Activated CD8-positive, alpha-beta memory T cell treated with anti-CD3 and anti-CD28 coated beads for 36 hours (primary cell): ENCODE data around the gene BRMS1. TPM values are rescaled to one million over a fixed set of nuclear protein-coding genes. Genes with fewer than 3 reads are reported as not detected.
"Not testable (repeated sequence)": the region's sequence is repeated elsewhere in the genome, so short reads cannot be mapped to it uniquely, and the experiment has no call there.

Source experiments
- CTCF ChIA-PET: fragments of 350-600 bp; sonication (Branson Sonifier 250); formaldehyde crosslinking; loops from one replicate; lab custom pipeline; 2021; ENCODE audit warnings: antibody characterized with exemption; lab: Charles Lee
- POLR2A ChIA-PET: fragments of 350-600 bp; sonication (Branson Sonifier 250); formaldehyde crosslinking; loops from one replicate; lab custom pipeline; 2021; ENCODE audit warnings: antibody characterized with exemption; lab: Charles Lee
- total RNA-seq, 2 experiments: library from RNA; stranded (reverse); gene quantifications; one replicate each; pipeline ENCODE4 v1.2.3, GENCODE V29; 2021

BRMS1 gene
- total RNA-seq, 2 experiments from 2014 or later, result 57.1 to 59.3 TPM

DNA sequence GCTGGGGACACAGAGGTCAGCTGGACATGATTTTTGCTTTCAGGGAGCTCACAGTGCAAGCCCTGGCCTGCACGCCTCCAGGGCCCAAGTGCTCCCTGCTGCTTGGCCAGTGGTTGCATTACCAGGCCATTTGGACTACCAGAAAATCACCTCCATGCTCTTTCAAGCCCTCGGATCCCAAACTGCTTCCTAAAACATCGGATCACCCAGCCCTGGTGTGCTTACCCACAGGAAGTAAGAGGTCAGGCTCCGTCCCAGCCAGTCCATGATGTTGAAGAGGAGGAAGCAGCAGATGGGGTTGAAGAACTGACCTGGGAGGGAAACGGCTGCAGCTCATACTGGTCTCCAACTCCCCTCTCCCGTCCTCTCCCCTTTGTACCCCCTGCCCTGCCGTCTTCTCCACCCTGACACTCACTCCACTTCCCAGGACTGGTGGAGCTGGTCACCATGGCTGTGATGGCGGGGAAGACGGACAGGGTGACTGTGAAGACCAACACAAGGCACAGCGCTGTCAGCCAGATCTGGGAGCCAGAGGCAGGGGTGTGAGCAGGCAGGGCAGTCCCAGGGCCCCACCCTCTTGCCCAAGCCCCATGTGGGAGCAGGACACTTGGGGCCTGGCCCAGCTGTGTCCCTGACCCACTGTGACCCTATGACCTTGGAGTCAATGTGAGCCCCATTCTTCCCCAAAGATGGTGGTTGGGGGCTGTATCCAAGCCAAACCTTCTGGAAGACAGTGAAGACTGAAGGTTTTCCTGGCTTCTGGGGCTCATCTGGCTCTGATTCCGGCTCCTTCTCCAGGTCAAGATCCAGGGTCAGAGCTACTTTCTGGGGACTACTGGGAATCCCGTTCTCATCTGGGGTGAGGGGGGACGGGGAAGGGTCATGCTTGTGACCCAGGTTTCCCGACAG is 21.1 kb upstream of the BRMS1 start:
- CTCF ChIA-PET, result interaction anchor here (0.6 to 1.2 kb wide), 4 partner anchors 18 to 978 kb away, joined by 3 read pairs; no protein-coding TSS in a partner anchor

DNA sequence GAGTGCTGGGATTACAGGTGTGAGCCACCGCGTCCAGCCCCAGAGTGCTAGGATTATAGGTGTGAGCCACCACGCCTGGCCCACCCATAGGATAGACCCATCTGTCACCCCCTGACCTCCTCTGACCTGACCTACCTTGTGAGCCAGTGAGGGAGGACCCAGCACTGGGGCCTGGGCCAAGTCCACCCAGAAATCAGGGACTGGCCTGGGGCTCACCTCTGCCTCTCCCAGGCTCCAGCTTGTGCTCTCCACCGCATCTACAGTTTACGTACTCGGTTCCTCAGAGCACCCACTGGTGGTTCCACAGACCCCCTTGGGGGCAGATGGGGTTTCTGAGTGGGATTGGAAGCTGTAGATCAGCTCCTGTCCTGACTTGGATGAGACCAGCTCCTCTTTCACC is 20.3 kb upstream of the BRMS1 start:
- ChIA-PET POLR2A (no interaction called here), CTCF (interaction anchor here (1.2 kb wide), 1 partner anchor 17 kb away, joined by 3 read pairs; no protein-coding TSS in a partner anchor)

More for the DNA sequence above, 21.1 kb upstream of the BRMS1 start:
- POLR2A ChIA-PET, result interaction anchor here (0.8 kb wide), 1 partner anchor 10 kb away, joined by 5 read pairs; no protein-coding TSS in a partner anchor

DNA sequence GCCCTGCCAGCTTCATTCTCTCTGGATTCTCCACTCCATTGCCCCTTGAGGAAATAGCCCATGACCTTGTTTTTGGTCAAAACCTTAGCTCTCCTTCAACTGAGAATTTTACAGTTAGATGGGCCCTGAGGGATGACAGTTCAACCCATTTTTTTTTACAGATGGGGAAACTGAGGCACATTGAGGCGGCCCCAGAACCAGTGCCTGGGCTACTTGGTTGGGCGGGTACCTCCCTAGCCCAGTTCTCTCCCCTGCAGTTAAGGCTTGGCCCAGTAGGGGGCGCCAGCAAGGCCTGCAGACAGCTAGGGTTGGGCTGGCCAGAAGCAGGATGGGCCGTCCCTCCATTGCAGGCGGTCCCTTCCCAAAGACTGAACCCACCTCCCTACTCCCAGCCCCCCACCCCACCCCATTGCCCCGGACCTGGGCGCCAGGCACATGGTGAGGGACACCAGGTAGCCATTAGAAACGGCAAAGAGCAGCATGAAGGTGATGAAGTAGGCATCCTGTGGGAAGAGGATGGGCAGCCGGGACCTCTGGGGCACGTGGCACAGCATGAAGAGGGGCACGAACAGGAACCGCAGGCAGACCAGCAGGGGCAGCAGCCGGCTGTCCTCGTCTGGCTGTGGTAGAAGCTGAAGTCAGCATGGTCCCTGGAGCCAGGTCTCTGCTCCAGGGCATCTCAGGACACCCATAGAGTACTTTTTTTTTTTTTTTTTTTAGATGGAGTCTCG is 19.1 kb upstream of the BRMS1 start:
- POLR2A ChIA-PET, result interaction anchor here (0.5 to 0.7 kb wide), 3 partner anchors 46 to 671 kb away, joined by 4 to 6 read pairs (median 5); no protein-coding TSS in a partner anchor
- CTCF ChIA-PET, result interaction anchor here (0.5 to 3.4 kb wide), 11 partner anchors 8 to 871 kb away, joined by 3 to 15 read pairs (median 4); partner anchors contain the start of gene SLC29A2

DNA sequence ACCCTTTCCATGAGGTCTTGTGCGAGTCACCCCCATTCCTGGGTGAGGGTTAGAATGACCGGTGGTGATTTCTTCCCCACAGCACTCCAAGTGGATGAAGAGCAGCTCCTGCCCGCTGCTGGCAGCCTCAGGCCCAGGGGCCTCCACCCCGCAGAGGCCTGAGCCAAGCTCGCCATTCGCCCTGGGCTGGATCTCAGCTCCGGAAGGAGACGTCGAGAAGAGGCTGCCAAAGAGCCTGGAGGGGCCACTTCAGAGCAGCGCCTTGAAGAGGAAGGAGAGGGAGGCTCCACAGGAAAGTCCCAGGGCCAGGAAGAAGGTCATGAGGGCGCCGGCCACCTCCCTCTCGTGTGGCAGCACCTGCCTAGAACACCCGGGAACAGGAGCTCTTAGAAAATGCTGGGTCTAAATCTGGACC is 18.3 kb upstream of the BRMS1 start:
- ChIA-PET POLR2A (interaction anchor here (0.5 to 0.7 kb wide), 3 partner anchors 46 to 670 kb away, joined by 4 to 6 read pairs (median 5); no protein-coding TSS in a partner anchor), CTCF (interaction anchor here (0.5 to 3.4 kb wide), 7 partner anchors 9 to 46 kb away, joined by 3 to 15 read pairs (median 6); partner anchors contain the start of gene SLC29A2)

DNA sequence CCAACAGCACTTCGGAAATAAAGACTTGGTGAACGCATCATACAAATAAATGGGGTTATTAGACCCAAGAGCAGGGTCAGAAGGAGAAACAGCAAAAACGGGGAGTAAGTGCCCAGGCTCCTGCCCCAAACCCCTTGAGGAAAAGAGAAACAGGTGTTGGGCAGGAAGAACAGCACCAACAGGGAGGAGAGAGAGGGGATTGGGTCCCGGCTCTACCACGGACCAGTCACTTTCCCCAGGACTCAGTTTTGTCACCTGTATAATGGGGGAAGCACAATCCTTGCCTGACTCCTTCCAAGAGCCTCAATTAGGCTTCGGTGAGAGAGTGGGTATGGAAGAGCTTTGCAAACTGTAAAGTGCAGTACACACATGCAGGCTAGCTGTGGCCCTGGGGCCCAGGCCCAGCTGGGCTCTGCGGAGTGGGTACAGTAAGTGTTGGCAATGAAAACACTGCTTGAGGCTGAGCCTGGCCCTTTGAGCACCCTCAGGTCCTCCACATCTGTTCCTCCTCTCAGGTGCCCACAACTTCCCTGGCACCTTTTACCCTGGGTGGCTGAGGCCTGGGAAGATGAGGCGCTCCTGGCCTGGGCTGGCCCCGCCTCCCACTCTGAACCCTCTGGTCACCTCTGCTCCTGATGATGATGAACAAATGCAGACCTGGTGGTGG is 17.7 kb upstream of the BRMS1 start:
- CTCF ChIA-PET, result interaction anchor here (1.2 to 3.4 kb wide), 4 partner anchors 10 to 46 kb away, joined by 3 to 15 read pairs (median 6); partner anchors contain the start of gene SLC29A2
- POLR2A ChIA-PET, result no interaction called here

DNA sequence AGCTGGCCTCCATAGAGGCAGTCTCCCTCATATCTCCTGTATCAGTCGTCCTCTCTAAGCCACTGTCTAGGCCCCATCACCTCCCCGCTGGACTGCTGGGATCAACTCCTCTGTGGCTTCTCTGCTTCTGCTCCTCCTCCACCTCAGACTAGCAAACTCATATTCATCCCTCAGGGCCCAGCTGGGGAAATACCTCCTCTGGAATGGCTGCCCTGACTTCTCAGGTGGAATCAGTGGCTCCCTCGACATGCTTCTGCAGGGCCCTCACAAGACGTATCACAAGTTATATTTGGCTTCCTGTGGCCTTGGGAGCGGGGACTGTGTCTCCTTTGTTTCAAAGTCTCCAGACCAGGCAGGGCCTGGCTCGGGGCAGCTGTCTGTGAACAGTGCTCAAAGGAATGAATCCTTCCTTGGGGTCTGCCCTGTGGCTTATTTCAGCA is 16.6 kb upstream of the BRMS1 start:
- ChIA-PET POLR2A (no interaction called here), CTCF (interaction anchor here (1.2 to 3.4 kb wide), 2 partner anchors 25 to 27 kb away, joined by 3 to 15 read pairs; no protein-coding TSS in a partner anchor)

DNA sequence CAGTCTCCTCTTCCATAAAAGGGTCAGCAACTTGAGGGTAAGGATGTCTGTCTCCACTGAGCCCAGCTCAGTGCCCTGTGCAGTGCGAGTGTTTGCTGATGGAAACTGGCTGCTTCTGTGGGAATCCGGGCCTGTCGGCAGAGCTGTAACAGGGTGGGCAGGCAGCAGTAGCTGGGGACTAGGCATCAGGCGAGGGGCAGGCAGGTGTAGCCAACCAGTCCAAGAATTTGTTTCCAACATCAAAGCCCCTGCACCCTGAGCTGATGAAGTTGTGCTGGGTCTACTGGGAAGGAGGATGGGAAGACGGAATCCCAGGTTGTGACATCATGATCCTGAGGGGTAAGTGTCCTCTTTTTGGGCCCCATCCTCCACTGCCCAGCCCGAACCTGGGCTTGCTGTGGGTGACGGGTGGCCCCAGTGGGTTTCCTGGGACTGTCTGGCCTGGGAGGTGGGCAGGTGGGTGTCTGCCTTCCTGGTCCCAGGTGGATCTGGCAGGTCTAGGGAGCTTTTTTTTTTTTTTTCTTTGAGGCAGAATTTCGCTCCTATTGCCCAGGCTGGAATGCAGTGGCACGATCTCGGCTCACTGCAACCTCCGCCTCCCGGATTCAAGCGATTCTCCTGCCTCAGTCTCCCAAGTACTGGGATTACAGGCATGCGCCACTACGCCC is 15.6 kb upstream of the BRMS1 start:
- POLR2A ChIA-PET, result interaction anchor here (0.6 kb wide), 1 partner anchor 589 kb away, joined by 3 read pairs; no protein-coding TSS in a partner anchor
- CTCF ChIA-PET, result interaction anchor here (0.5 to 1.0 kb wide), 3 partner anchors 16 to 109 kb away, joined by 3 read pairs; partner anchors contain the start of gene BRMS1

DNA sequence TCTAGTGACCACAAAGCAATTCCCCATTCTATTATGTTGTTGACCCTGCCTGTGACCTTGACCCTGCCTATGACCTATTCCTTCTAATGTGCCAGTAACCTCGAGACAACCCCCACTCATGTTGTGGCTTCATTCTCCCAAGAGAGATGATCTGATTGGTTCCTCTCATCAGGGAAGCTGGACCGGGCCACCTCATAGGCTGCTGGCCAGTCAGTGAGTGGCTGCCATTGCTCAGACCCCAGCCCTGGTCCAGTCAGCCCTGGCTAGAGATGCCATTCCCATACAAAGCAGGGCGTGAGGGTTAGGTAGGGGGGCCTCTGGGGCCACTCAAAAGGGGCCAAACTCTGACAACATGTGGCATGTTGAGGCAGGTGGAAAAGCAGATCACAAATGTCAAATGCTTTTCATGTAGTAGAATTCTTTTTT is 14.8 kb upstream of the BRMS1 start:
- ChIA-PET CTCF (interaction anchor here (1.0 kb wide), 1 partner anchor 29 kb away, joined by 3 read pairs; no protein-coding TSS in a partner anchor), POLR2A (no interaction called here)

DNA sequence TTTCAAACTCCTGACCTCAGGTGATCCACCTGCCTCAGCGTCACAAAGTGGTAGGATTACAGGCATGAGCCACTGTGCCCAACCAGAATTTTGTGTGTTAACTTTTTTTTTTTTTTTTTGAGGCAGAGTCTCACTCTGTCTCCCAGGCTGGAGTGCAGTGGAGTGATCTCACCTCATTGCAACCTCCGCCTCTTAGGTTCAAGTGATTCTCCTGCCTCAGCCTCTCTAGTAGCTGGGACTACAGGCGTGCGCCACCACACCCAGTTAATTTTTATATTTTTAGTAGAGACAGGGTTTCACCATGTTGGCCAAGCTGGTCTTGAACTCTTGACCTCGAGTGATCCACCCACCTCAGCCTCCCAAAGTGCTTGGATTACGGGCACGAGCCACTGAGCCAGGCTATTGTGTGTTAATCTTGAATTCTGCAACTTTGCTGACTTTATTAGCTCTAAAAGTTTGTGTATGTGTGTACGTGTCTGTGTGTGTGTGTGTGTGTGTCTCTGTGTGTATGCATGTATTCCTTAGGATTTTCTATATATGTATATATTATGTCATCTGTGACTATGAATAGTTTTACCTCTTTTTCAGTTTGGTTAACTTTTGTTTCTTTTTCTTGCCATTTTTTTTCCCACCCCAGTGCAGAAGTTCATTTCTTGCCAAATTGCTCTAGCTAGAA is 5.8 kb upstream of the BRMS1 start:
- POLR2A ChIA-PET, result not testable (repeated sequence)
- CTCF ChIA-PET, result interaction anchor here (1.1 to 1.8 kb wide), 4 partner anchors 13 to 68 kb away, joined by 3 to 7 read pairs (median 4); no protein-coding TSS in a partner anchor

DNA sequence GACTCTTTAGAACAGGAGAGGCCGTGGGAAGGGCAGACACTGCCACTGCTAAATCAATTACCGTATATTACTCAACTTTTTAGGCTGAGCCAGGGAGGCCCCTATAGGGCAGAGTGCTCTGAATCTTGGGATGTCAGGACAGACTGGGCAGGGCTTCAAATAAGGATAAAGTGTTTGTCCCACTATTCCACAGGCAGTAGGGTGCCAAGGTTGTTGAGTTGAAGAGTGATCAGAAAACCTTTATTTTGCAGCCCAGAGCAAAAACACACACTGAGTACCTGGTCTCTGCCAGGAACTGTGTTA is 4.1 kb upstream of the BRMS1 start:
- ChIA-PET POLR2A (no interaction called here), CTCF (interaction anchor here (0.7 to 5.4 kb wide), 2 partner anchors 32 to 37 kb away, joined by 6 to 36 read pairs; no protein-coding TSS in a partner anchor)

DNA sequence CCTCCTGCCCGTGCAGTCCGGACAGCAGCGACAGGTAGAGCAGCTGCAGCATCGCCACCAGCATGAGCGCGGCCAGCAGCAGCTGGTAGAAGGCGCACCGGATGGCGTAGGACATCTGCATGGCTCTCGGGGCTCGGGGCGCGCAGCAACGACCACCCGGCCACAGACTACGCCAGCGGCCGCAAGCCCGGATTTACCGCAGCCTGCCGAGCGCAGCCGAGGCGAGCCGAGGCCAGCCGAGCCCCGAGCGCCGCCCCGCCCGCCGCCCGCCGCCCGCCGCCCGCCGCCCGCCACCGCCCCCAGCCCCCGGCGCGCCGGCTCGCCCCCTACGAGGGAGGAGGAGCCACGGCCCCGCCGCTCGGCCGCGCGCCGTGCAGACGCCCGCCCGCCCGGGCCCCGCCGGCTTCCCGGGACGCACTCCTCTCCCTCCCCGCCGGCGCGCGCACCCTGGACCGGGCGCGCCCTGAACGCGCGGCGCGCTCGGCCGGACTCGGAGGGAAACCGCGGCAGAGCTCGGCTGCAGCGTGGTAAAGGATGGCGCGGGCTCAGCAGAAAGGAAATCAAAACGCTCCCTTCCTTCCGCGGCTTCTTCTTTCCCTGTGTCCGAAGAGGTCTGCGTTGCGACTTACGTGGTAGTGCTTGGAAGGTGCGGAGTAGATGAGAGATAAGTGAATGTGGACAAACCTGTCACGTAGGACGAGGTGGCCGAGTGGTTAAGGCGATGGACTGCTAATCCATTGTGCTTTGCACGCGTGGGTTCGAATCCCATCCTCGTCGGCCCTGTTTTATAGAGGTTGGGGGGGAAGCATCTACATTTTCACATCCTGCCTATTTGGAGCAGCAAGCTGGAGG is 2.7 kb upstream of the BRMS1 start, which contains the start of gene B4GAT1:
TSS of gene B4GAT1 (minus strand) at position 205 of the 852 bp plus-strand sequence. CDS start at position 121, 84 bp downstream.
- CTCF ChIA-PET, result interaction anchor here (1.0 to 5.4 kb wide), 5 partner anchors 9 to 65 kb away, joined by 3 to 36 read pairs (median 5); no protein-coding TSS in a partner anchor
- POLR2A ChIA-PET, result interaction anchor here (0.5 to 1.5 kb wide), 4 partner anchors 8 to 119 kb away, joined by 3 to 8 read pairs (median 5); partner anchors contain the start of genes PELI3, RIN1 and SLC29A2

DNA sequence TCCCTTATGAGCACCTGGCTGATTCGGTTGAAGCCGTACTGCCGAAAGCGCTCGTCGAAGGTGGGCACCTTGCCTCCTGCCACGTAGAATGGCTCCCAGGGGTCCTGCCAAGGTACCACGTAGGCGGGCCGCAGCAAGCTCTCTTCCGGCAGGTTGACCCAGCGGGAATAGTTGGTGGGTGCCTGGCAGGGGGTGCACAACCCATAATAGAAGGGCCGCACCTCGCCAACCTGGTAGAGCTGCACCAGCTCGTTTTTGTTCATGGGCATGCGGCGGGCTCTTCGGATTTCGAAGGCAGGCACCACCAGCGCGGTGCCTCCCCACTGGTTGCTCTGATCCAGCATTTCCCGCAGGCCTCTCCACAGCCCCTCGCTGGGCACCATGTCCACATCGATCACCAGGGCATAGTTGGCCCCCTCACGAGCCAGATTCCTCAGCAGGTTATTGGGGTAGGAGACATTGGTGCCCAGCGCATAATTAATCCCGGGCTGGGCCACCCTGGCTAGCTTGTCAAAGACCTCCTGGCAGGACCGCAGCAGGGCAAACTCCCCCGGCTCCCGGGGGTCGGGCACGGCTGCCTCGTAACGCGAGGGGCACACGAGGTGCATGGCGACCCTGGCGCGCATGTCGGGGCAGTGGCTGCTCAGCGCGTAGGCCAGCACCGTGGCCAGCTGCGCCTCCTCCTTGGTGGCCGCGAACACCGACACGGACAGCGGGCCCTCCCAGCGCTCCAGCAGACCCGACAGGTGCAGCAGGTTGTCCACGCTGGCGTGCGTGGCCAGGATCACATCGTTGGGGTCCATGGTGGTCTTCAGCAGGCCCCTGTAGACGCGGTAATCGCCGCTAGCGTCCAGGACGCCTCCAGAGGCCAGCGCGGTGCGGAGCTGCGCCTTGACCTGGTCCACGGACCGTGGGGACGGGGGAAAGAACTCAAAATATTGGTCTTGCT is 1.8 kb upstream of the BRMS1 start:
- ChIA-PET CTCF (interaction anchor here (0.9 to 5.4 kb wide), 4 partner anchors 35 to 88 kb away, joined by 3 to 36 read pairs (median 4); no protein-coding TSS in a partner anchor), POLR2A (interaction anchor here (1.1 to 2.0 kb wide), 2 partner anchors 9 to 29 kb away, joined by 3 to 6 read pairs; partner anchors contain the start of gene CD248)

DNA sequence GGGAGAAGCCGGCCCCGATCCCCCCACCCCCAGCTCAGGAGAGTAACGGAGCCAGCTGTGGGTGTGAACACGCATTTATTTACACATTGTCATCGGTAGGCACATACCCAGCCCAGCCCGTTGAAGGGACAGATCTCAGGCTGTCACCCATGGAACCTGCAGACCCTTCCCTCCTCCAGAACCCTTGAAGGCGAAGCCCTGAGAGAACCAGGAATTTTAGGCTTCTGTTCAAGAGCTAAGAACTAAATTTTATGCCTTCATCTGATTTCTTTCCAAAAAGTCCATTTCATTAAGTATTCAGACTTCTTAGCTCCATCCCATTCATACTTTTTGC is 379 bp upstream of the BRMS1 start:
- CTCF ChIA-PET, result interaction anchor here (0.6 to 5.4 kb wide), 10 partner anchors 9 to 277 kb away, joined by 3 to 36 read pairs (median 3); partner anchors contain the start of genes RIN1, SLC29A2 and YIF1A

DNA sequence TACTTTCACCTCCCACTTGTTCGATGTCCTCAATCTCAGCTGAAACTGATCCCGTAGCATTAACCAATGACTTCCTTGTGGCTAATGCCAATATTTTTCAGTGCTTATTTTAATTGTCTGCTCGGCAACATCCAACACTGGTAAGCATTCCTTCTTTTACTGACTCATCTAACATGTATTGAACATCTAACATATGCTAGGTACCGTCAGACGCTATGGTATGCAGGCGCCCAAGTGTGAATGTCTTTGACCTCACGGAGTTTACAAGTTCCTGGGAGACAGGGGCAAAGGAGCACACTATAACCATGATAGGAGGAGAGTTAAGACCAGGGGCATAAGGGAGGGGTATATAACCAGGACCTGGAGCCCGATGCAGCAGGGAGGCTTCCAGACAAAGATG is 1.7 kb downstream of the BRMS1 start:
- POLR2A ChIA-PET, result no interaction called here
- CTCF ChIA-PET, result interaction anchor here (0.6 to 1.3 kb wide), 2 partner anchors 40 to 46 kb away, joined by 3 to 4 read pairs; no protein-coding TSS in a partner anchor

More for the DNA sequence above, 379 bp upstream of the BRMS1 start:
- POLR2A ChIA-PET, result interaction anchor here (0.9 to 2.0 kb wide), 2 partner anchors 28 to 32 kb away, joined by 3 to 6 read pairs; partner anchors contain the start of gene CD248
